ENCODE results near the gene HPCA.

The HPCA gene

DNA sequence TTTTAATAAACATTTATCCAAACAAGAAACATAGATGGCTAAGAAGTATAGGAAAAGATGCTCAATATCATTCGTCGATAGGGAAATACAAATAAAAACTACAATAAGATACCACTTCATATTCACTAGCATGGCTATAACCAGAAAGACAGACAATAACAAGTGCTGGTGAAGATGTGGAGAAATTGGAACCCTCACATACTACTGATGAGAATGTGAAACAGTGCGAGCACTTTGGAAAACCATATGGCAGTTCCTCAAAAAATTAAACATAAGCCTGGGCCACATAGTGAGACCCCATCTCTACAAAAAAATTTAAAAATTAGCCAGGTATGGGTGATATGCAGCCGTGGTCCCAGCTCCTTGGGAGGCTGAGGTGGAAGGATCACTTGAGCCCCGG, 24.0 kb downstream of the HPCA start:
- Histone ChIP-seq H3K36me3 (ENCODE audit: control insufficient read depth in 1 of 2, insufficient read depth in 2 of 2, low read length in 2 of 2) (no peaks in the 10 kb centered on the region), H3K9me3 (ENCODE audit: control insufficient read depth in 1 of 2, low read length in 2 of 2) (peaks cover 0 to 3% of the 10 kb centered on the region in 2 donors), H3K27ac (ENCODE audit: low read length) (no peak overlapping the region), H3K27me3 (ENCODE audit: low read depth, low read length) (no peaks in the 10 kb centered on the region), H3K4me3 (ENCODE audit: low read depth in 1 of 2, low read length in 2 of 2) (no peak overlapping the region), H3K4me1 (ENCODE audit: control insufficient read depth in 1 of 2, insufficient read depth in 2 of 2, low read length in 2 of 2) (no peaks in the 10 kb centered on the region)

DNA sequence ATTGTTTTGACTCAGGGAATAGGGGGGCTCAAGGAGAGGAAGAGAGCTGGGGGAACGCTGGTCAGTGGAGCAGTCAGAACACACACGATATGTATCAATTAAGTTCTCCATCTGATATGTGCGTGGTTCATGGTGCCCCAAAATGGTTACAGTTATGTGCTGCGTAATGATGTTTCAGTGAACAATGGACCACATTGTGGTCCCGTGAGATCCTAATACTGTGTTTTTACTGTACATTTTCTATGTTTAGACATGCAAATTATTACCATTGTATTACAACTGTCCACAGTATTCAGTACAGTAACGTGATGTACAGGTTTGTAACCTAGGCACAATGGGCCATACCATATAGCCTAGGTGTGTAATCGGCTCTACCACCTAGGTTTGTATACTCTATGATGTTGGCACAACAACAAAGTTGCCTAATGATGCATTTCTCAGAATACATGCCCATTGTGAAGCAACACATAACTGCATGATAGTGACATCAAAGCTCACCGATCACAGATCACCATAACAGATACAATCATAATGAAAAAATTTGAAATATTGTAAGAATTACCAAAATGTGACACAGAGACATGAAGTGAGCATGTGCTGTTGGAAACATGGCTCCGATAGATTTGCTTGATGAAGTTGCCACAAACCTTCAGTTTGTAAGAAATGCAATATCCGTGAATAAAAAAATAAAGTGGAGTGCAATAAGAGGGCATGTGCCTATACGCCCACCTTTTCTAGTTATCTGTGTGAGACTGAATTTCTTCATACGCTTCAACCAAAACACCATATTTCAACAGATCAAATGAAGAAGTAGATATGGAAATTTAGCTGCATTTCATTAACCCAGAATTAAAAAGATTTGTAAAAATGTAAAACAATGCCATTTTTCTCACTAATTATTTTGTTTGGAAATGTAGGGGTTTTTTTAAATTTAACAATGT, 29.7 kb downstream of the HPCA start:
- H3K9me3 ChIP-seq (ENCODE audit: control insufficient read depth in 1 of 2, low read length in 2 of 2): peaks cover 0 to 3% of the 10 kb centered on the region in 2 donors
- no peaks in the 10 kb centered on the region for H3K36me3 ChIP-seq (ENCODE audit: control insufficient read depth in 1 of 2, insufficient read depth in 2 of 2, low read length in 2 of 2)
- H3K27me3 ChIP-seq (ENCODE audit: low read depth, low read length): no peaks in the 10 kb centered on the region
- H3K4me3 ChIP-seq (ENCODE audit: low read depth in 1 of 2, low read length in 2 of 2): no peak overlapping the region
- no peaks in the 10 kb centered on the region for H3K4me1 ChIP-seq (ENCODE audit: control insufficient read depth in 1 of 2, insufficient read depth in 2 of 2, low read length in 2 of 2)
- H3K27ac ChIP-seq (ENCODE audit: low read length): no peak overlapping the region

DNA sequence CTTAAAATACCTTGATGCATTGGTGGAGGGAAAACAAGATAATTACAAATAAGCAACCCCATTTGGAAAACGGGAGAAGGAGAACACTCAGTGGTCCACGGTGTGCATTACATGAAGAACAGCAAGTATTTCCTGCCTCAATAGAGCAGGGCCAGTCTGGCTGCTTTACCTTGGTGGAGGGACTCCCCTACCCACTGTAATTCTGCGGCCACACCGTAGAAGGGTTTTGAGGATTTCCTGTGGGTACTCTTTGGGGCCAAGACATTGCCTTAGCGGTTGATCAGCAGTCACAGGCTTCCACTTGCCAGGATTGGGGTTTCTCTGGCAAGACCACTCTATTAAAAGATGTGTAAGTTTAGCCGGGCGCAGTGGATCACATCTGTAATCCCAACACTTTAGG, 31.2 kb downstream of the HPCA start:
- Histone ChIP-seq H3K4me1 (ENCODE audit: control insufficient read depth in 1 of 2, insufficient read depth in 2 of 2, low read length in 2 of 2) (no peaks in the 10 kb centered on the region), H3K27me3 (ENCODE audit: low read depth, low read length) (no peaks in the 10 kb centered on the region), H3K9me3 (ENCODE audit: control insufficient read depth in 1 of 2, low read length in 2 of 2) (peaks cover 0 to 3% of the 10 kb centered on the region in 2 donors), H3K27ac (ENCODE audit: low read length) (no peak overlapping the region), H3K36me3 (ENCODE audit: control insufficient read depth in 1 of 2, insufficient read depth in 2 of 2, low read length in 2 of 2) (no peaks in the 10 kb centered on the region), H3K4me3 (ENCODE audit: low read depth in 1 of 2, low read length in 2 of 2) (no peak overlapping the region)

DNA sequence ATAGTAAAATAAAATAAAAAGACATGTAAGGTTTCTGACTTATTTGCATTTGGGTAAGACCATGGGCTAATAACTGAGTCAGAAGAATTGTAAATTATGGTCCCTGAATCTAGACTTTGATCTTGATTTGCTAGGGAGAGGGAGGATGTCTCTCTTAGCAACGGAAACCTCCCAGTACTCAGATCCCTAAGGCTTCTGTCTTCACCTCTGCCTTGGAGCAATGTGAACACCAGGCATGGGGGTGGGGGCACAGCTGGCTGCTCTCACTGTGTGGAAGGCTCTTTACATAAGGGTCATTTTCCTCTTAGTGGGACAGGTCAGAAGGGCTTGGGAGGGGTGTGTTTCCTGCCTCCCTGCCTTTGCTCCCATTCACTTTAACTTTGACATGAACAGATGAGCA, 31.9 kb downstream of the HPCA start:
- Histone ChIP-seq H3K9me3 (ENCODE audit: control insufficient read depth in 1 of 2, low read length in 2 of 2) (peaks cover 0 to 3% of the 10 kb centered on the region in 2 donors), H3K27ac (ENCODE audit: low read length) (no peak overlapping the region), H3K4me3 (ENCODE audit: low read depth in 1 of 2, low read length in 2 of 2) (no peak overlapping the region), H3K27me3 (ENCODE audit: low read depth, low read length) (no peaks in the 10 kb centered on the region), H3K4me1 (ENCODE audit: control insufficient read depth in 1 of 2, insufficient read depth in 2 of 2, low read length in 2 of 2) (no peaks in the 10 kb centered on the region), H3K36me3 (ENCODE audit: control insufficient read depth in 1 of 2, insufficient read depth in 2 of 2, low read length in 2 of 2) (no peaks in the 10 kb centered on the region)

DNA sequence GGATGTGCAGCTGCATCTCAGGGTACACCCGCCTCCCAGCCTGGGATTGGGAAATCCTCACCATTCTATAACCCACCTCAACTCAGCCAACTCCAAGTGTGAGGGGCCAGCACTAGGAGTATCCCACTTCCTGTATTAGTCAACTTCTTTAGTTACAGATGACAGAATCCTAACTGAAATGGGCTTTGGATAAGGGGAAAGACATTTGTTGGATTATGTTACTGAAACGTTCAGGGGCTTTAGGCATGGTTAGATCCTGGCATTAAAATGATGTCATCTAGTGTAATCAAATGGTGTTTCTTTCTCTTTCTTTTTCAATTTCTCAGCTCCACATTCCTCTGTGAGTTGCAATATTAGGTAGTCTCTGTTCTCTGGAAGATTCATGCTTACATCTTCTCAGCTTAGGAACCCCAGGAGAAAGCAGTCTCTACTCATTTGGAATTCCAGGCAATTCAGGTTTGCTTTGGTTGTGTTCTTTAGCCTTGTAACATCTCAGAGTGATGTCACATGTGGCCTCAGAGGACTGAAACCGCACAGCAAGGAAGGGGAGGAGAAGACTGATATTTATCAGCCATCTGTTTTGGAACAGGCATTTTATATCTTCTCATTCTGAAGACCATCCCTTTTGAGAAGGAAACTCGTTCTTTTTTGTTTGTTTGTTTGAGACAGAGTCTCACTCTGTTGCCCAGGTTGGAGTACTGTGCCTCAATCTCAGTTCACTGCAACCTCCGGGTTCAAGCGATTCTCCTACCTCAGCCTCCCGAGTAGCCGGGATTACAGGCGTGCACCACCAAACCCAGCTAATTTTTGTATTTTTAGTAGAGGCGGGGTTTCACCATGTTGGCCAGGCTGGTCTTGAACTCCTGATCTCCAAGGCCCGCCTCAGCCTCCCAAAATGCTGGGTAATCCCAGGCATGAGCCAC, 33.8 kb downstream of the HPCA start:
- peaks cover 0 to 7% of the 10 kb centered on the region in 2 donors for H3K4me1 ChIP-seq (ENCODE audit: control insufficient read depth in 1 of 2, insufficient read depth in 2 of 2, low read length in 2 of 2)
- H3K36me3 ChIP-seq (ENCODE audit: control insufficient read depth in 1 of 2, insufficient read depth in 2 of 2, low read length in 2 of 2): no peaks in the 10 kb centered on the region
- H3K4me3 ChIP-seq (ENCODE audit: low read depth in 1 of 2, low read length in 2 of 2): no peak overlapping the region
- peaks cover 8% of the 10 kb centered on the region for H3K27me3 ChIP-seq (ENCODE audit: low read depth, low read length)
- no peak overlapping the region for H3K27ac ChIP-seq (ENCODE audit: low read length)
- H3K9me3 ChIP-seq (ENCODE audit: control insufficient read depth in 1 of 2, low read length in 2 of 2): no peaks in the 10 kb centered on the region

DNA sequence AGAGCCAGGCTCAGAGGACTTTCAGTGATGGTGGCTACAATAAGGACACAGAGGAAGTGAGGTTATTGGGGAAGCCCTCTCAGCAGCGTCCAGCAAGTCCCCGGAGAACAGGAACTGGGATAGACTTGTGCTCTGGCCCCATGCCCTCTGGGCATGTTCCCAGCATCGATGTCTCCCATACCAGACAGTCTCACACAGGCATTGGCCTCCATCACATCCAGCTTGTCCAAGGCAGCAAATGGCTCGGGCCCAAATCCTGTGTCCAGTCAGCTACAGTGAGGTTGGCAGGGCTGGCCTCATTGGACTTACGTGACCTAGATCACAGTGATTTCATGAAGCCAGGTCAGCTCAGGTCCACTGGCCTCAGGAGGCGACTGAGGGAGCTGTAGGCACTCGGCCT, 34.5 kb downstream of the HPCA start:
- H3K27ac ChIP-seq (ENCODE audit: low read length): no peak overlapping the region
- H3K36me3 ChIP-seq (ENCODE audit: control insufficient read depth in 1 of 2, insufficient read depth in 2 of 2, low read length in 2 of 2): no peaks in the 10 kb centered on the region
- peaks cover 8% of the 10 kb centered on the region for H3K27me3 ChIP-seq (ENCODE audit: low read depth, low read length)
- H3K9me3 ChIP-seq (ENCODE audit: control insufficient read depth in 1 of 2, low read length in 2 of 2): no peaks in the 10 kb centered on the region
- peaks cover 0 to 10% of the 10 kb centered on the region in 2 donors for H3K4me1 ChIP-seq (ENCODE audit: control insufficient read depth in 1 of 2, insufficient read depth in 2 of 2, low read length in 2 of 2)
- H3K4me3 ChIP-seq (ENCODE audit: low read depth in 1 of 2, low read length in 2 of 2): no peak overlapping the region

DNA sequence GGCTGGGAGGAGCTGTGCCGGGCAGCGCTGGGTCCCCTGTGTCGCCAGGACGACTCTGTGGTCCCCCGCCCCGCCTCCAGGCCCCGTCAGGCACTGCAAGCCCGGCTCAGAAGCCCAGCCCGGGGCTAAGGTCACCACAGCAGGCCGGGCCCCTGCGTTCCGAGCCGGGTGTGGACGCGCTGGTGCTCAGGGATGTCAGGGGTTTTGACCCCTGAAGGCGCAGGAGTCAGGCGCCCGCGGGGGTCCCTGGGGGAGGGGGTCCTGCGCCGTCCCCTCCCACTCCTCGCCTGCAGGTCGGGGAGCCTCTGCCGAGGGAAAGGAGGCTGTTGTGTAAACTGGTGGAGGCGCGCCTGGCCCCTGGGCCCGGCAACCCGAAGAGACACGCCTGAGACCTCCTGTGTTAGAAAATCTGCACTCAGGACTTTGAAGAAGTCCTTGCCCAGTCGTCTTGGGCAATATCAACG, 38.6 kb downstream of the HPCA start:
- H3K9me3 ChIP-seq (ENCODE audit: control insufficient read depth in 1 of 2, low read length in 2 of 2): no peaks in the 10 kb centered on the region
- peaks cover 0 to 10% of the 10 kb centered on the region in 2 donors for H3K4me1 ChIP-seq (ENCODE audit: control insufficient read depth in 1 of 2, insufficient read depth in 2 of 2, low read length in 2 of 2)
- H3K36me3 ChIP-seq (ENCODE audit: control insufficient read depth in 1 of 2, insufficient read depth in 2 of 2, low read length in 2 of 2): no peaks in the 10 kb centered on the region
- H3K27me3 ChIP-seq (ENCODE audit: low read depth, low read length): peaks cover 8% of the 10 kb centered on the region
- no peak overlapping the region for H3K4me3 ChIP-seq (ENCODE audit: low read depth in 1 of 2, low read length in 2 of 2)
- H3K27ac ChIP-seq (ENCODE audit: low read length): no peak overlapping the region

DNA sequence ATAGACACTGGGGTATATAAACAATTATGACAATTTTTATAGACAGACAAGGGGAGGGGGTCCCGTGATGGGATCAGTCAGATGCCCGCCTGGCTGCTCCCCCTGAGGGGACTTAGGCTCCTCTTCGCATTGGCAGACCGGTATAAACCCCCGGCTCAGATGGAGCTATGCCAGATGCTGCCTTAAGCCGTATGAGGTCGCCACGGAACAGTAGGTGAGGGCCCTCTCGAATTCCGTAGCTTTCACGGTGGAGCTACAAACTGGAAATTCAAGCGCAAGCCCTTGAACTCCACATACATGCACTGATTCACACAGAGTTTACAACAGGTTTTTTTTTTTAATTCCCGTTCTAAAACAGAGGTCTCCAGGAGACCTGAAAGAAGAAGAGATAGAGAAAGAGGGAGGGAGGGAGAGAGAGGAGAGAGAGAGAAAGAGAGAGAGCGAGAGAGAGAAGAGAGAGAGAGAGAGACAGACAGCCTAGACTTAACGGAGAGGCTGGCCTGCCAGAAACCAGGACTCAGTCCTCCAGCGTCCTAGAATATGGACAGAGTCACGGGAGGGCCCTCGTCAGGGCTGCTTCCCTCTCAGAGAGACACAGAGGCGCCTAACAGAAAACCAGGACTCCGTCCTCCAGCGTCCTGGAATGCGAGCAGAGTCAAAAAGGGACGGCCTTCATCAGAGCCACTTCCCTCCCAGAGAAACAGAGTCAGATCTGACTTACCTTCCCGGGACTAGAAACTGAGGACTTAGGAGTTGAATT, 39.3 kb downstream of the HPCA start:
- H3K36me3 ChIP-seq (ENCODE audit: control insufficient read depth in 1 of 2, insufficient read depth in 2 of 2, low read length in 2 of 2): no peaks in the 10 kb centered on the region
- H3K27me3 ChIP-seq (ENCODE audit: low read depth, low read length): peaks cover 8% of the 10 kb centered on the region
- no peak overlapping the region for H3K27ac ChIP-seq (ENCODE audit: low read length)
- H3K4me1 ChIP-seq (ENCODE audit: control insufficient read depth in 1 of 2, insufficient read depth in 2 of 2, low read length in 2 of 2): peaks cover 0 to 10% of the 10 kb centered on the region in 2 donors
- H3K4me3 ChIP-seq (ENCODE audit: low read depth in 1 of 2, low read length in 2 of 2): peak overlapping the region in 1 of 2 donors; percentile 21
- no peaks in the 10 kb centered on the region for H3K9me3 ChIP-seq (ENCODE audit: control insufficient read depth in 1 of 2, low read length in 2 of 2)

DNA sequence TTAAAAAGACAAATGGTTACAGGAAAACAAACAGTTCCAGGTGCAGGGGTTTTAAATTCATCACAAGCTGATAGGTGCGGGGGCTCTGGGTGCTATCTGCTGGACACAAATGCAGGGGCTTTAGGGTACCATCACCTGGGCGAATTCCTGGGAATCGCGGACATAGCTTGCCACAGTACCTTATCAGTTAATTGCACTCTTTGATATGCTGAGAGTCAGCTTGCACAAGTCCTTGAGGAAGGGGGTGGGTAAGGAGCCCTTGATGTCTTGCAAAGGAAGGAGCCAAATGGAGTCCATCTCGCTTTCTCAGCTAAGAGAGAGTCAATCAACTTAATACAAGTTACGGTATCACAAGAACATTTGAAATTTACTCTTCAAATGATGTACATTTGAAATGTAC, 40.3 kb downstream of the HPCA start:
- Histone ChIP-seq H3K27me3 (ENCODE audit: low read depth, low read length) (peaks cover 8% of the 10 kb centered on the region), H3K4me3 (ENCODE audit: low read depth in 1 of 2, low read length in 2 of 2) (no peak overlapping the region), H3K36me3 (ENCODE audit: control insufficient read depth in 1 of 2, insufficient read depth in 2 of 2, low read length in 2 of 2) (no peaks in the 10 kb centered on the region), H3K4me1 (ENCODE audit: control insufficient read depth in 1 of 2, insufficient read depth in 2 of 2, low read length in 2 of 2) (peaks cover 0 to 10% of the 10 kb centered on the region in 2 donors), H3K9me3 (ENCODE audit: control insufficient read depth in 1 of 2, low read length in 2 of 2) (no peaks in the 10 kb centered on the region), H3K27ac (ENCODE audit: low read length) (no peak overlapping the region)

DNA sequence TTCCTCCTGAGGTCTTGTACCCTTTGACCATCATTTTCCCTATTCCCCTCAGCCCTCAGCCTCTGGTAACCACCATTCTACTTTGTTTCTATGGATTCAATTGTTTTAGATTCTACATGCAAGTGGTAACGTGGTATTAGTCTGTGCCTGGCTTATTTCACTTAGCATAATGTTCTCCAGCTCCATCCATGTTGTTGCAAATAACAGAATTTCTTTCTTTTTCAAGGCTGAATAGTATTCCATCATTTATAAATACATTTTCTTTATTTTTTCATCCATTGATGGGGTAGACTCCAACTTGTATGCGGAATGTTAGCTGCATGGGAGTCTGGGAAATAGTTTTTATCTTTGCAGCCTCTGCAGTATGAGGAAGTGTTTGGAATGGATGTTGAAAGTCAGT, 41.1 kb downstream of the HPCA start:
- peaks cover 8% of the 10 kb centered on the region for H3K27me3 ChIP-seq (ENCODE audit: low read depth, low read length)
- no peaks in the 10 kb centered on the region for H3K9me3 ChIP-seq (ENCODE audit: control insufficient read depth in 1 of 2, low read length in 2 of 2)
- H3K36me3 ChIP-seq (ENCODE audit: control insufficient read depth in 1 of 2, insufficient read depth in 2 of 2, low read length in 2 of 2): no peaks in the 10 kb centered on the region
- H3K4me1 ChIP-seq (ENCODE audit: control insufficient read depth in 1 of 2, insufficient read depth in 2 of 2, low read length in 2 of 2): peaks cover 0 to 10% of the 10 kb centered on the region in 2 donors
- no peak overlapping the region for H3K4me3 ChIP-seq (ENCODE audit: low read depth in 1 of 2, low read length in 2 of 2)
- no peak overlapping the region for H3K27ac ChIP-seq (ENCODE audit: low read length)

Measured in muscle layer of duodenum (tissue), 2 donors.